A549 (cell line): ENCODE results near the gene KDF1. TPM values are rescaled to one million over a fixed set of nuclear protein-coding genes. Genes with fewer than 3 reads are reported as not detected.

Experiments
- ATAC-seq, 2 experiments: fragments of 200-7000 bp in 1 of 2; fragments of >200 bp in 1 of 2; cut with Nextera tagmentation in 1 of 2; cut with Tn5 transposase in 1 of 2; 3 replicates each; pipeline versions ENCODE4 v1.8.0 to v1.9.1; 2018 to 2020; ENCODE audit warnings: mild to moderate bottlenecking in 1 of 2, moderate library complexity in 1 of 2
- CTCF ChIA-PET: fragments of 300-600 bp; sonication (Branson Sonifier 250); formaldehyde crosslinking; extraction: SDS; loops from one replicate; lab custom pipeline; 2021; ENCODE audit warnings: antibody characterized with exemption, inconsistent platforms; lab: Yijun Ruan, JAX
- POLR2A ChIA-PET: fragments of 350-600 bp; formaldehyde crosslinking; extraction: SDS; loops from one replicate; lab custom pipeline; 2021; ENCODE audit warnings: antibody characterized with exemption, inconsistent platforms; lab: Yijun Ruan, JAX
- DNase-seq, 2 experiments: peaks; one replicate each; pipeline versions ENCODE4 v3.0.0 to v3.0.0-alpha.2; 2011 to 2016; ENCODE audit warnings: low read depth in 1 of 2, low spot score in 1 of 2
- FAIRE-seq: peaks from 2 replicates; lab custom pipeline; 2011; peaks lifted over from hg19 to GRCh38; lab: Jason Lieb, UNC
- H3K27ac ChIP-seq, 2 experiments: fragments of >200 bp; sonication (Bioruptor Twin); formaldehyde crosslinking; 3 replicates each; pipeline ENCODE4 v1.5.1; 2016 to 2017
- H3K4me1 ChIP-seq: fragments of >200 bp; sonication (Bioruptor Twin); formaldehyde crosslinking; 3 replicates; pipeline ENCODE4 v1.6.1; 2016
- H3K4me2 ChIP-seq: fragments of >200 bp; sonication (Bioruptor Twin); formaldehyde crosslinking; 3 replicates; pipeline ENCODE4 v1.6.1; 2016
- H3K4me3 ChIP-seq: fragments of >200 bp; sonication (Bioruptor Twin); formaldehyde crosslinking; 3 replicates; pipeline ENCODE4 v1.5.1; 2016
- H3K9me3 ChIP-seq: fragments of >200 bp; sonication (Bioruptor Twin); formaldehyde crosslinking; 3 replicates; pipeline ENCODE4 v1.6.1; 2016
- BHLHE40 ChIP-seq: IDR thresholded peaks from 2 replicates; pipeline ENCODE4 v1.6.1; 2012; ENCODE audit warnings: low read depth, low read length, inconsistent platforms
- CBX2 ChIP-seq: fragments of 200-600 bp; sonication (generic); IDR thresholded peaks from 2 replicates; pipeline ENCODE4 v1.6.1; 2016; ENCODE audit warnings: low read depth, mild to moderate bottlenecking, borderline replicate concordance
- CHD2 ChIP-seq: fragments of 150-350 bp; IDR thresholded peaks from 2 replicates; pipeline ENCODE4 v1.6.1; 2014; ENCODE audit warnings: low read length; ENCODE audit not compliant: partially characterized antibody
- HDAC2 ChIP-seq: fragments of 200-600 bp; sonication (generic); IDR thresholded peaks from 2 replicates; pipeline ENCODE4 v1.6.1; 2016
- KDM1A ChIP-seq: fragments of 200-600 bp; sonication (generic); IDR thresholded peaks from 2 replicates; pipeline ENCODE4 v1.6.1; 2016; ENCODE audit warnings: low read depth, mild to moderate bottlenecking
- MAFK ChIP-seq: fragments of 450-650 bp; IDR thresholded peaks from 2 replicates; pipeline ENCODE4 v1.6.1; 2014; ENCODE audit not compliant: partially characterized antibody
- MYC ChIP-seq: IDR thresholded peaks from 2 replicates; pipeline ENCODE4 v1.6.1; 2012; ENCODE audit warnings: mild to moderate bottlenecking, inconsistent platforms, low read length, improper control_type of control experiment, borderline replicate concordance
- NPAS2 ChIP-seq: fragments of 250-450 bp; sonication (Bioruptor Pico); IDR thresholded peaks from 2 replicates; pipeline ENCODE4 v1.8.0; 2022; ENCODE audit warnings: mild to moderate bottlenecking, moderate library complexity, borderline replicate concordance
- PHF8 ChIP-seq: fragments of 200-600 bp; sonication (generic); IDR thresholded peaks from 2 replicates; pipeline ENCODE4 v1.6.1; 2016; ENCODE audit warnings: low read depth, mild to moderate bottlenecking, antibody characterized with exemption, moderate library complexity, borderline replicate concordance
- RNF2 ChIP-seq: fragments of 200-600 bp; sonication (generic); IDR thresholded peaks from 2 replicates; pipeline ENCODE4 v1.6.1; 2016; ENCODE audit warnings: low read depth, mild to moderate bottlenecking, antibody characterized with exemption, moderate library complexity, borderline replicate concordance
- SMC3 ChIP-seq: fragments of >200 bp; sonication (Bioruptor Twin); formaldehyde crosslinking; IDR thresholded peaks from 3 replicates; pipeline ENCODE4 v1.6.1; 2018; ENCODE audit warnings: inconsistent platforms
- SREBF2 ChIP-seq: fragments of 450-650 bp; IDR thresholded peaks from 2 replicates; pipeline ENCODE4 v1.6.1; 2014; ENCODE audit warnings: mild to moderate bottlenecking, moderate library complexity
- TFCP2L1 ChIP-seq: fragments of 250-450 bp; sonication (Bioruptor Pico); IDR thresholded peaks from 2 replicates; pipeline ENCODE4 v1.5.0; 2021; ENCODE audit warnings: mild to moderate bottlenecking
- TP53 ChIP-seq: fragments of 250-450 bp; sonication (Bioruptor Pico); IDR thresholded peaks from 2 replicates; pipeline ENCODE4 v1.5.0; 2021; ENCODE audit warnings: mild to moderate bottlenecking, moderate library complexity
- ZNF302 ChIP-seq: fragments of 250-450 bp; sonication (Bioruptor Pico); IDR thresholded peaks from 2 replicates; pipeline ENCODE4 v1.9.0; 2021; ENCODE audit warnings: inconsistent platforms, mild to moderate bottlenecking, moderate library complexity
- ZSCAN20 ChIP-seq: fragments of 250-450 bp; sonication (Bioruptor Pico); IDR thresholded peaks from 2 replicates; pipeline ENCODE4 v1.8.0; 2022; ENCODE audit warnings: mild to moderate bottlenecking, moderate library complexity
- WGBS: methylation state at CpG from one replicate; pipeline ENCODE4 v1.1.6; 2017; ENCODE audit errors: missing lambda C conversion rate; 5-methylcytosine and 5-hydroxymethylcytosine counted together
- polyA plus RNA-seq, 4 experiments: library from polyadenylated mRNA; depleted of rRNA in 3 of 4; stranded (reverse); fragments of >200 nt; fragmentation: RNase III in 1 of 4; extraction: RNeasy Plus Mini Kit Qiagen cat#74134 plus additional on column Dnase treatment in 1 of 4; gene quantifications; 2 replicates in 3 of 4; 3 replicates in 1 of 4; pipeline ENCODE4 v1.2.3, GENCODE V29; 2011 to 2017
- TF ChIP-seq, protein P1 (sequence below): IDR thresholded peaks from 2 replicates; pipeline ENCODE4 v1.6.1; 2012

KDF1 gene
- polyA plus RNA-seq, 2 of the 4 experiments (the other 2 are of a cell fraction) = not detected

DNA sequence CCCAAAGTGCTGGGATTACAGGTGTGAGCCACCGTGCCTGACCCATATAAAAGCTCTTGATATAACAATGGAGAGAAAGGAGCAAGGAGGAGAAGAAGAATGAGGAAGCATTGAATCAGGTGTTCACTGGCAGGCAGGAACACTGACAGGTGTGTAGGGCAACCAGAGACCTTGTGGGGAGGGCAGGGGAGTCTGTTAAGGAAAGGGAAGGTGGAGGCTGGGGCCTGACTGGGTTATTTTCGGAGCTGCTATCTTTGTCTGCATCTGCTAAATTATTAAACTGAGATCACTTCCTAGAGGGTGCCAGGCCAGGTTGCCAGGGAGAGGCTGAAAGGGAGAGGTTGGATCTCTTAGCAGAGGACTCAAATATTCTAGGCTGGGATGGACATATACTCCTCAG, 26.4 kb upstream of the KDF1 start:
- no peak for TF ChIP-seq ZNF302 (CRISPR knock-in tag)
- peaks cover 21% of the 10 kb centered on the region for H3K4me1 ChIP-seq
- H3K27ac ChIP-seq = peak overlapping the region; percentile 36 to 79
- H3K4me2 ChIP-seq = 0 out of 3 replicates have a peak overlapping the region, but pooled peaks have one; percentile 4
- DNase-seq = no peak
- CTCF ChIA-PET = interaction anchor here (0.6 to 6.5 kb wide), 7 partner anchors 10 to 676 kb away, joined by 3 to 78 read pairs (median 3); no protein-coding TSS in a partner anchor
- 57% methylated on average over 2 of the region's 2 CpGs for WGBS
- POLR2A ChIA-PET = no interaction called here
- no peak for ATAC-seq
- no peak overlapping the region for H3K4me3 ChIP-seq
- no peaks in the 10 kb centered on the region for H3K9me3 ChIP-seq
- no peak for FAIRE-seq

DNA sequence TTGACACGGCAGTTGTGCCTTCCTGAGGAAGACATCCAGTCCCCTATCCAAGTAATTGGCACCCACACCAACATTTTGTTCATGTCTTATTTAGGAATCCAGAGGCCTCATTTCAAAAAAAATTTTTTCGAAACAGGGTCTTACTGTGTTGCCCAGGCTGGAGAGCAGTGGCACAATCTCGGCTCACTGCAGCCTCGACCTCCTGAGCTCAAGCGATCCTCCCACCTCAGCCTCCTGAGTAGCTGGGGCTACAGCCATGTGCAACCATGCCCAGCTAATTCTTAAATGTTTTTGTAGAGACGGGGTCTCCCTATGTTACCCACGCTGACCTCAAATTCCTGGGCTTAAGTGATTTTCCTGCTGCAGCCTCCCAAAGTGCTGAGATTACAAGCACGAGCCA, 24.0 kb upstream of the KDF1 start:
- ChIA-PET CTCF (interaction anchor here (1.1 to 6.5 kb wide), 2 partner anchors 14 to 16 kb away, joined by 3 to 78 read pairs; no protein-coding TSS in a partner anchor), POLR2A (interaction anchor here (1.6 kb wide), 1 partner anchor 9 kb away, joined by 3 read pairs; the partner anchor contains the start of gene TRNP1)
- Histone ChIP-seq H3K9me3 (no peaks in the 10 kb centered on the region), H3K4me2 (no peak overlapping the region), H3K4me3 (no peak overlapping the region), H3K27ac (peak overlapping the region in 1 of 2 experiments; percentile 27; a peak in 3 of 6 replicates), H3K4me1 (peaks cover 6% of the 10 kb centered on the region)
- no peak for FAIRE-seq
- 90% methylated on average over 8 of the region's 8 CpGs for WGBS
- no peak for DNase-seq
- ATAC-seq = no peak
- no peak for TF ChIP-seq HDAC2
- TF ChIP-seq ZSCAN20 (CRISPR knock-in tag) = no peak
- no peak for TF ChIP-seq MAFK
- no peak for TF ChIP-seq TP53
- TF ChIP-seq BHLHE40 = no peak
- TF ChIP-seq RNF2 = no peak
- TF ChIP-seq, protein P1, sequence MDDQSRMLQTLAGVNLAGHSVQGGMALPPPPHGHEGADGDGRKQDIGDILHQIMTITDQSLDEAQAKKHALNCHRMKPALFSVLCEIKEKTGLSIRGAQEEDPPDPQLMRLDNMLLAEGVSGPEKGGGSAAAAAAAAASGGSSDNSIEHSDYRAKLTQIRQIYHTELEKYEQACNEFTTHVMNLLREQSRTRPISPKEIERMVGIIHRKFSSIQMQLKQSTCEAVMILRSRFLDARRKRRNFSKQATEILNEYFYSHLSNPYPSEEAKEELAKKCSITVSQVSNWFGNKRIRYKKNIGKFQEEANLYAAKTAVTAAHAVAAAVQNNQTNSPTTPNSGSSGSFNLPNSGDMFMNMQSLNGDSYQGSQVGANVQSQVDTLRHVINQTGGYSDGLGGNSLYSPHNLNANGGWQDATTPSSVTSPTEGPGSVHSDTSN = no peak
- no peak for TF ChIP-seq CBX2
- no peak for TF ChIP-seq TFCP2L1 (CRISPR knock-in tag)

DNA sequence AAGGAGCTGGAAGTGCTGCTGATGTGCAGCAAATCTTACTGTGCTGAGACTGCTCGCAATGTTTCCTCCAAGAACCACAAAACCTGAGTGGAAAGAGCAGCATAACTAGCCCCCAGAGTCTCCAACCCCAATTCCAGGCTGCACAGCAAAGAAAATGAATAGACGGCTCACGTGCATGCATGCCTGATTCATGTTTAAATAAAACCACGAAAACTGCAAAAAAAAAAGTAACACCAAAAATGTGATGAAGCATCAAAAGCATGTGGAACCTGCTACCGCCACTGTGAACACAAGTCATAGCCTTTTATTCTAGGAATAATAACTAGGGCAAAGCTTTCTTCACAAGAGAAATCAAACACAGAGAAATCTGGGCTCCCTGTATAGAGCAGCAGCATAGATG, 23.6 kb upstream of the KDF1 start:
- H3K9me3 ChIP-seq = no peaks in the 10 kb centered on the region
- ATAC-seq = no peak
- H3K4me2 ChIP-seq = no peak overlapping the region
- FAIRE-seq = no peak
- H3K4me1 ChIP-seq = peaks cover 6% of the 10 kb centered on the region
- ChIA-PET POLR2A (no interaction called here), CTCF (interaction anchor here (0.6 to 6.5 kb wide), 3 partner anchors 14 to 547 kb away, joined by 3 to 78 read pairs (median 3); no protein-coding TSS in a partner anchor)
- no peak overlapping the region for H3K4me3 ChIP-seq
- 82% methylated on average over 5 of the region's 5 CpGs for WGBS
- DNase-seq = no peak
- H3K27ac ChIP-seq = peak overlapping the region in 1 of 2 experiments; percentile 27; a peak in 3 of 6 replicates
- TF ChIP-seq SREBF2 = no peak
- TF ChIP-seq SMC3 = no peak
- TF ChIP-seq MYC = no peak
- no peak for TF ChIP-seq CHD2
- no peak for TF ChIP-seq PHF8

DNA sequence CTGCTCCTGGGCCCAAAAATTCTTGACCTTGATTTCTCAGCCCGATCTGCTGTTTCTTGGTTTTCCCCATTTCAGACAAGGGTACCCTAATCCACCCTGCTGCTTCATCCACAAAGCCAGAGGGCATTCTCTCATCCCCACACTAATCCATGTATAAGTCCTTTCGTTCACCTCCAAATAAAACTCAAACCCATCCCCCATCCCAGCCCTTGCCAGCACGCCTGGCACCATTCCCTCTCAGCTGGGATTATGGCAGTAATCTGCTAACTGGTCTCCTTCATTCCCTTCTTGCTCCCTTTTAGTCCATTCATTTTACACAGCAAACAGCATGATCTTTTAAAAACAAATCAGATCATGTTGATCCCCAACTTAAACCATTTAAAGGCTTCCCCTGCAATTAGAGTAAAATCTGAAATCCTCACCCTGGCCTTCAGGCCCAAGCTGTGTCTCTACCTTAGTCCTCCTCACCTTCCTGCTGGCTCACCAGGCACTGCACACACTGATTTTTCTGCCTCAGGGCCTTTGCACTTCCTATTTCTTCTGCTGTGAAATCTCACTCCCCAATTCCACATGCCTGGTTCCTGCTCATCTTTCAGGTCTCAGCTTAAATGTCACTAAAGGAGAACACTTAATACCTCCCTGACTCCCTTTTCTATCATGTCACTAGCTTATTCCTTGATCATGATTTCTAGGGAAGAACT, 21.0 kb upstream of the KDF1 start:
- Histone ChIP-seq H3K9me3 (no peaks in the 10 kb centered on the region), H3K4me2 (no peak overlapping the region), H3K4me3 (no peak overlapping the region), H3K4me1 (no peaks in the 10 kb centered on the region; the same call in 2 of the 3 replicates), H3K27ac (peak overlapping the region in 1 of 2 experiments; percentile 61; a peak in 3 of 6 replicates)
- peak; percentile 66; the same call in 1 of the 2 replicates for TF ChIP-seq KDM1A
- TF ChIP-seq NPAS2 = no peak
- DNase-seq = no peak
- no peak for ATAC-seq
- CTCF ChIA-PET = interaction anchor here (1.2 to 2.9 kb wide), 3 partner anchors 12 to 16 kb away, joined by 3 to 26 read pairs (median 4); no protein-coding TSS in a partner anchor
- 93% methylated on average over 3 of the region's 3 CpGs for WGBS
- POLR2A ChIA-PET = interaction anchor here (2.2 kb wide), 1 partner anchor 12 kb away, joined by 7 read pairs; the partner anchor contains the start of gene TRNP1
- FAIRE-seq = no peak
